B cell (primary cell): ENCODE results near the gene ROMO1.

Source experiments
- EZH2 ChIP-seq: IDR thresholded peaks from 2 replicates; pipeline ENCODE4 v1.6.1; 2012; ENCODE audit warnings: borderline replicate concordance, low read depth, mild to moderate bottlenecking, moderate library complexity, low read length; ENCODE audit not compliant: insufficient read depth, poor library complexity, severe bottlenecking
- TF ChIP-seq, protein P1 (sequence below): fragments of 200-600 bp; IDR thresholded peaks from one replicate; pipeline ENCODE4 v1.8.0; 2022; ENCODE audit warnings: antibody characterized with exemption, mild to moderate bottlenecking

DNA sequence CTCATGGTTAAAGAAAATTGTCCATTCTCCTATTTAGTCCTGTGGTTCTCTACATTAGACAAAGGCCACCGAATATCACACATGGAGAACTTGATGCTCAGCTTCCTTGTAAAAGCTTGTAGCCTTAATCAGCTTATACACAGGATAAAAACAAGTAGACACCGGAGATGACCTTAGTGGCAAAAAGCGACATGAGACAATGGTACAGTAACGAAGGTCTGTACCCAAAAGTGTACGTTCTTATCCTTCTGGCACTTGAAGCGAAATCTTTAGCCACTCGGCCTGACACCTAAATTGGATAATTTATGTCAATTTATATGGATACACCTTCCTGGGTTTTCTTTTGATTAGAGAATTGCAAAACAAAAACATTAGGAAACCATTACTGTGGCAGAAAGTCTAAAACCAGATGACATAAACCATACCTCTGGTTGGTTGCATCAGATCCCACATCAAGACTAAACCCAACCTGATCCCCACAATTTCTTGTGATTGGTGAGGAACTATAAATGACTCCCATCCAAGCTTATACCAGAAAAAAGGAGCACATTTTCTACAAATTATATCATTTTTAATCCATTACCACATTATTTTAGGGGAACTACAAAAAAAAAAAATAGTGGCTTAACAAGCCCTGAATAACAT, 36.7 kb downstream of the ROMO1 start:
- TF ChIP-seq EZH2 = no peak
- TF ChIP-seq, protein P1, sequence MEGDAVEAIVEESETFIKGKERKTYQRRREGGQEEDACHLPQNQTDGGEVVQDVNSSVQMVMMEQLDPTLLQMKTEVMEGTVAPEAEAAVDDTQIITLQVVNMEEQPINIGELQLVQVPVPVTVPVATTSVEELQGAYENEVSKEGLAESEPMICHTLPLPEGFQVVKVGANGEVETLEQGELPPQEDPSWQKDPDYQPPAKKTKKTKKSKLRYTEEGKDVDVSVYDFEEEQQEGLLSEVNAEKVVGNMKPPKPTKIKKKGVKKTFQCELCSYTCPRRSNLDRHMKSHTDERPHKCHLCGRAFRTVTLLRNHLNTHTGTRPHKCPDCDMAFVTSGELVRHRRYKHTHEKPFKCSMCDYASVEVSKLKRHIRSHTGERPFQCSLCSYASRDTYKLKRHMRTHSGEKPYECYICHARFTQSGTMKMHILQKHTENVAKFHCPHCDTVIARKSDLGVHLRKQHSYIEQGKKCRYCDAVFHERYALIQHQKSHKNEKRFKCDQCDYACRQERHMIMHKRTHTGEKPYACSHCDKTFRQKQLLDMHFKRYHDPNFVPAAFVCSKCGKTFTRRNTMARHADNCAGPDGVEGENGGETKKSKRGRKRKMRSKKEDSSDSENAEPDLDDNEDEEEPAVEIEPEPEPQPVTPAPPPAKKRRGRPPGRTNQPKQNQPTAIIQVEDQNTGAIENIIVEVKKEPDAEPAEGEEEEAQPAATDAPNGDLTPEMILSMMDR = no peak
